ENCODE results near the gene NPPC.

- TF ChIP-seq FOXM1 (IDR thresholded peaks at IDR 0.05; ENCODE audit: low read depth): no peak
- TF ChIP-seq NFIC (IDR thresholded peaks at IDR 0.05; ENCODE audit: borderline replicate concordance): no peak
- TF ChIP-seq CTCF (IDR thresholded peaks at IDR 0.05): no peak
- TF ChIP-seq RFX5 (IDR thresholded peaks at IDR 0.05; ENCODE audit: low read length): no peak
- no peak for TF ChIP-seq USF2 (IDR thresholded peaks at IDR 0.05; ENCODE audit: borderline replicate concordance, low read depth, low read length)
Observed at GRCh38 chr2:231919341-231920035, 6.7 kb downstream of the NPPC start.
